Smooth muscle cell (in vitro differentiated cells): ENCODE data around the gene SLC30A3. TPM values are rescaled to one million over a fixed set of nuclear protein-coding genes. Genes with fewer than 3 reads are reported as not detected.

Experiments used
- DNase-seq: peaks from one replicate; lab custom pipeline; 2025; ENCODE audit not compliant: unreplicated experiment; lab: John Stamatoyannopoulos, UW
- H2AFZ ChIP-seq: fragments of 200-600 bp; sonication (generic); 2 replicates; pipeline ENCODE4 v1.6.0; 2016; ENCODE audit warnings: antibody characterized with exemption, low read depth, mild to moderate bottlenecking
- H3F3A ChIP-seq: fragments of 200-600 bp; sonication (generic); 2 replicates; pipeline ENCODE4 v1.6.0; 2017; ENCODE audit warnings: antibody characterized with exemption, low read depth
- H3K27ac ChIP-seq: fragments of 200-600 bp; sonication (generic); 2 replicates; pipeline ENCODE4 v1.5.1; 2016; ENCODE audit warnings: low read depth, mild to moderate bottlenecking
- H3K27me3 ChIP-seq: fragments of 200-600 bp; sonication (generic); 2 replicates; pipeline ENCODE4 v1.6.1; 2016; ENCODE audit warnings: low read depth, mild to moderate bottlenecking
- H3K36me3 ChIP-seq: fragments of 200-600 bp; sonication (generic); 2 replicates; pipeline ENCODE4 v1.5.1; 2016; ENCODE audit warnings: low read depth
- H3K4me1 ChIP-seq: fragments of 200-600 bp; sonication (generic); 2 replicates; pipeline ENCODE4 v1.5.1; 2016; ENCODE audit warnings: low read depth
- H3K4me2 ChIP-seq: fragments of 200-600 bp; sonication (generic); 2 replicates; pipeline ENCODE4 v1.6.0; 2016; ENCODE audit warnings: mild to moderate bottlenecking
- H3K4me3 ChIP-seq: fragments of 200-600 bp; sonication (generic); 2 replicates; pipeline ENCODE4 v1.5.1; 2016; ENCODE audit warnings: mild to moderate bottlenecking
- H3K79me2 ChIP-seq: fragments of 200-600 bp; sonication (generic); 2 replicates; pipeline ENCODE4 v1.6.0; 2016; ENCODE audit warnings: low read depth, mild to moderate bottlenecking
- H3K9ac ChIP-seq: fragments of 200-600 bp; sonication (generic); 2 replicates; pipeline ENCODE4 v1.6.0; 2016; ENCODE audit warnings: low read depth
- H3K9me3 ChIP-seq: fragments of 200-600 bp; sonication (generic); replicated peaks from 2 replicates; pipeline ENCODE4 v1.5.1; 2016; ENCODE audit warnings: low read depth
- H4K20me1 ChIP-seq: fragments of 200-600 bp; sonication (generic); 2 replicates; pipeline ENCODE4 v1.6.0; 2016; ENCODE audit warnings: low read depth
- WGBS: methylation state at CpG from one replicate; pipeline ENCODE4 v1.1.7; 2016; ENCODE audit warnings: low lambda C conversion rate; 5-methylcytosine and 5-hydroxymethylcytosine counted together
- polyA plus RNA-seq: library from polyadenylated mRNA; unstranded; fragments of >200 nt; fragmentation: Nextera tagmentation; extraction: Ambion mirVana; gene quantifications from 2 replicates; pipeline ENCODE4 v1.2.1, GENCODE V29; 2016
- total RNA-seq: library from RNA; depleted of rRNA; stranded (reverse); fragments of >200 nt; gene quantifications from 2 replicates; pipeline ENCODE4 v1.2.3, GENCODE V29; 2014
- TF ChIP-seq, protein P1 (sequence below): fragments of 200-600 bp; sonication (generic); IDR thresholded peaks from 2 replicates; pipeline ENCODE4 v1.5.1; 2017; ENCODE audit warnings: borderline replicate concordance, mild to moderate bottlenecking, antibody characterized with exemption; ENCODE audit not compliant: insufficient read depth, poor library complexity, severe bottlenecking

SLC30A3 gene
- total and polyA plus RNA-seq, 2 experiments from 2014 or later = 0.17 TPM; not detected in 1

- Histone ChIP-seq H3K9ac (peak overlapping the region; percentile 16), H4K20me1 (no peaks in the 10 kb centered on the region), H2AFZ (no peak overlapping the region), H3K27me3 (no peaks in the 10 kb centered on the region), H3K4me3 (no peak overlapping the region), H3K79me2 (peaks cover 11% of the 10 kb centered on the region), H3K4me2 (peak overlapping the region; percentile 12), H3F3A (peaks cover 4% of the 10 kb centered on the region), H3K9me3 (no peaks in the 10 kb centered on the region), H3K4me1 (peaks cover 15% of the 10 kb centered on the region), H3K36me3 (no peaks in the 10 kb centered on the region), H3K27ac (peak overlapping the region; percentile 54)
- DNase-seq = no peak
- WGBS = 73% methylated on average over 6 of the region's 6 CpGs
- TF ChIP-seq, protein P1, sequence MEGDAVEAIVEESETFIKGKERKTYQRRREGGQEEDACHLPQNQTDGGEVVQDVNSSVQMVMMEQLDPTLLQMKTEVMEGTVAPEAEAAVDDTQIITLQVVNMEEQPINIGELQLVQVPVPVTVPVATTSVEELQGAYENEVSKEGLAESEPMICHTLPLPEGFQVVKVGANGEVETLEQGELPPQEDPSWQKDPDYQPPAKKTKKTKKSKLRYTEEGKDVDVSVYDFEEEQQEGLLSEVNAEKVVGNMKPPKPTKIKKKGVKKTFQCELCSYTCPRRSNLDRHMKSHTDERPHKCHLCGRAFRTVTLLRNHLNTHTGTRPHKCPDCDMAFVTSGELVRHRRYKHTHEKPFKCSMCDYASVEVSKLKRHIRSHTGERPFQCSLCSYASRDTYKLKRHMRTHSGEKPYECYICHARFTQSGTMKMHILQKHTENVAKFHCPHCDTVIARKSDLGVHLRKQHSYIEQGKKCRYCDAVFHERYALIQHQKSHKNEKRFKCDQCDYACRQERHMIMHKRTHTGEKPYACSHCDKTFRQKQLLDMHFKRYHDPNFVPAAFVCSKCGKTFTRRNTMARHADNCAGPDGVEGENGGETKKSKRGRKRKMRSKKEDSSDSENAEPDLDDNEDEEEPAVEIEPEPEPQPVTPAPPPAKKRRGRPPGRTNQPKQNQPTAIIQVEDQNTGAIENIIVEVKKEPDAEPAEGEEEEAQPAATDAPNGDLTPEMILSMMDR = no peak
These were observed 53.0 kb downstream of the SLC30A3 start for GRCh38 chr2:27209621-27210401.

GRCh38 chr2:27208486-27209050, 54.3 kb downstream of the SLC30A3 start:
- Histone ChIP-seq H3F3A (peaks cover 3% of the 10 kb centered on the region), H3K79me2 (peaks cover 3% of the 10 kb centered on the region), H3K4me2 (no peak overlapping the region), H3K27ac (no peak overlapping the region), H2AFZ (no peak overlapping the region), H3K27me3 (no peaks in the 10 kb centered on the region), H3K4me1 (peaks cover 14% of the 10 kb centered on the region), H3K36me3 (no peaks in the 10 kb centered on the region), H3K9me3 (no peaks in the 10 kb centered on the region), H4K20me1 (no peaks in the 10 kb centered on the region), H3K9ac (no peak overlapping the region), H3K4me3 (no peak overlapping the region)
- no peak for DNase-seq
- 91% methylated on average over 4 of the region's 4 CpGs for WGBS
- TF ChIP-seq, protein P1 = no peak

DNA sequence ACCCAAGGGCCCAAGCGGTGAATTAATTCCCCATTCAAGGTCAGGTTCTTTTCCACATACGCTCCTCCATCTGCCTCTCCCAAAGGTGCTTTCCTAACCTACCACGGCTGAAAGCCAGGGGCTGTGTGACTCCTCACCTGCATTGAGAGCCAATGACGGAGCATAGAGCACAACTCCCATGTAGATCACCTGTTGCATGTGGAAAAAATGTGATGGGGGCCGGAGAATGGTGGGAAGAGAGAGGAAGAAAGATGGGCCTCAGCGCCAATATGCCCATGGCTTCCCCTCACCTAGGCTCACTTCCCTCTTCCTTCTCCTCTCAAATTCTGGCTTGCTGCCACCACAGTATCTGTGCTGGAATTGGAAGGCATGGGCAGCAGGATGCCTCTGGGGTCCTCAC, 56.5 kb downstream of the SLC30A3 start:
- H3F3A ChIP-seq = no peaks in the 10 kb centered on the region
- no peak overlapping the region for H3K4me3 ChIP-seq
- H3K9me3 ChIP-seq = no peaks in the 10 kb centered on the region
- H3K27me3 ChIP-seq = no peaks in the 10 kb centered on the region
- no peak overlapping the region for H3K4me2 ChIP-seq
- no peak overlapping the region for H2AFZ ChIP-seq
- no peaks in the 10 kb centered on the region for H4K20me1 ChIP-seq
- H3K79me2 ChIP-seq = no peaks in the 10 kb centered on the region
- TF ChIP-seq, protein P1 = no peak
- WGBS = 100% methylated on average over 6 of the region's 6 CpGs
- peaks cover 6% of the 10 kb centered on the region for H3K4me1 ChIP-seq
- H3K36me3 ChIP-seq = no peaks in the 10 kb centered on the region
- H3K27ac ChIP-seq = no peak overlapping the region
- no peak for DNase-seq
- H3K9ac ChIP-seq = no peak overlapping the region
